ENCODE measurements around the gene WWOX.

DNA sequence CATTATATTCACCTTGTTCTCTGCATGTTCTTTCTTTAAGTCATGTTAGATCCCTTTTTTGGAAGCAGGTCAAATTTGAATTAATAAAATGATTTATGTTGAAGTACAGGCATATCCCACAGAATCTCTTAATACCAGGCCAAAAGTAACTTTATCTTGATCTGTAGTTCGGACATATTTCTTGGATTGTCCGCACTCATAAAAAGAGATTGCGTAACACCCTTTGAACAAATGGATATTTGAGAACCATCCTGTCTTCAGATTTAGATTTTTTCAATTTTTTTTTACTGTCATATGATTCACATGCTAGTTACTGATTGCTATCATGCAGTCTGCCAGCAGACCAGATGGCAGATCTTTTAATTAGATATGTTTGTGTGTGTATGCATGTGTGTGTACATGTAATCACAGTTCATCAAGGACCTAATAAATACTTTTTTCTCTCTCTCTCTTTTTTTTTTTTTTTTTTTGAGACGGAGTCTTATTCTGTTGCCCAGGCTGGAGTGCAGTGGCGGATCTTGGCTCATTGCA, 352.6 kb downstream of the WWOX start:
- no peak for TF ChIP-seq POLR2A (IDR thresholded peaks at IDR 0.05)
- TF ChIP-seq, protein P1, sequence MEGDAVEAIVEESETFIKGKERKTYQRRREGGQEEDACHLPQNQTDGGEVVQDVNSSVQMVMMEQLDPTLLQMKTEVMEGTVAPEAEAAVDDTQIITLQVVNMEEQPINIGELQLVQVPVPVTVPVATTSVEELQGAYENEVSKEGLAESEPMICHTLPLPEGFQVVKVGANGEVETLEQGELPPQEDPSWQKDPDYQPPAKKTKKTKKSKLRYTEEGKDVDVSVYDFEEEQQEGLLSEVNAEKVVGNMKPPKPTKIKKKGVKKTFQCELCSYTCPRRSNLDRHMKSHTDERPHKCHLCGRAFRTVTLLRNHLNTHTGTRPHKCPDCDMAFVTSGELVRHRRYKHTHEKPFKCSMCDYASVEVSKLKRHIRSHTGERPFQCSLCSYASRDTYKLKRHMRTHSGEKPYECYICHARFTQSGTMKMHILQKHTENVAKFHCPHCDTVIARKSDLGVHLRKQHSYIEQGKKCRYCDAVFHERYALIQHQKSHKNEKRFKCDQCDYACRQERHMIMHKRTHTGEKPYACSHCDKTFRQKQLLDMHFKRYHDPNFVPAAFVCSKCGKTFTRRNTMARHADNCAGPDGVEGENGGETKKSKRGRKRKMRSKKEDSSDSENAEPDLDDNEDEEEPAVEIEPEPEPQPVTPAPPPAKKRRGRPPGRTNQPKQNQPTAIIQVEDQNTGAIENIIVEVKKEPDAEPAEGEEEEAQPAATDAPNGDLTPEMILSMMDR (IDR thresholded peaks at IDR 0.05) = no peak
- no peak for TF ChIP-seq POLR2AphosphoS5 (IDR thresholded peaks at IDR 0.05)
